Stomach smooth muscle (tissue), 2 donors: ENCODE measurements around the gene TAB2.

Source experiments
- H3K27ac ChIP-seq: one replicate; pipeline ENCODE4 v1.7.0; 2013; ENCODE audit warnings: mild to moderate bottlenecking, low read length, inconsistent platforms
- H3K27me3 ChIP-seq, 2 donors: one replicate each; pipeline ENCODE4 v1.7.0; 2013; ENCODE audit warnings: low read length in 2 of 2; ENCODE audit not compliant: insufficient read depth in 2 of 2, control insufficient read depth in 1 of 2
- H3K36me3 ChIP-seq, 2 donors: one replicate each; pipeline ENCODE4 v1.7.0; 2013; ENCODE audit warnings: low read length in 2 of 2; ENCODE audit not compliant: control insufficient read depth in 2 of 2, insufficient read depth in 2 of 2
- H3K4me1 ChIP-seq: one replicate; pipeline ENCODE4 v1.7.0; 2013; ENCODE audit warnings: low read length; ENCODE audit not compliant: control insufficient read depth, insufficient read depth
- H3K4me3 ChIP-seq, 2 donors: one replicate each; pipeline ENCODE4 v1.7.0; 2013; ENCODE audit warnings: low read length in 2 of 2
- H3K9ac ChIP-seq, 2 donors: one replicate each; pipeline ENCODE4 v1.7.0; 2013; ENCODE audit warnings: low read length in 2 of 2, mild to moderate bottlenecking in 1 of 2
- H3K9me3 ChIP-seq, 2 donors: one replicate each; pipeline ENCODE4 v1.7.0; 2013; ENCODE audit warnings: low read length in 2 of 2; ENCODE audit not compliant: control insufficient read depth in 2 of 2
- donor health status: healthy.
- donor health status: Pancreatic carcinoma.

The TAB2 gene

GRCh38 chr6:149429427-149430360, 112.2 kb downstream of the TAB2 start:
- no peaks in the 10 kb centered on the region for H3K27me3 ChIP-seq
- H3K27ac ChIP-seq = no peak overlapping the region
- no peak overlapping the region for H3K9ac ChIP-seq
- H3K9me3 ChIP-seq = no peaks in the 10 kb centered on the region
- H3K4me3 ChIP-seq = no peak overlapping the region
- no peaks in the 10 kb centered on the region for H3K36me3 ChIP-seq
- H3K4me1 ChIP-seq = peaks cover 2% of the 10 kb centered on the region

- Histone ChIP-seq H3K4me1 (peaks cover 2% of the 10 kb centered on the region), H3K27ac (no peak overlapping the region), H3K27me3 (no peaks in the 10 kb centered on the region), H3K9me3 (no peaks in the 10 kb centered on the region), H3K9ac (peak overlapping the region in 1 of 2 donors; percentile 34), H3K36me3 (no peaks in the 10 kb centered on the region), H3K4me3 (peak overlapping the region; percentile 37 to 62)
These were observed 114.6 kb downstream of the TAB2 start for GRCh38 chr6:149431905-149432775.

- no peaks in the 10 kb centered on the region for H3K9me3 ChIP-seq
- H3K4me1 ChIP-seq = peaks cover 2% of the 10 kb centered on the region
- no peak overlapping the region for H3K9ac ChIP-seq
- H3K4me3 ChIP-seq = no peak overlapping the region
- no peaks in the 10 kb centered on the region for H3K36me3 ChIP-seq
- no peaks in the 10 kb centered on the region for H3K27me3 ChIP-seq
- no peak overlapping the region for H3K27ac ChIP-seq
These were observed 115.9 kb downstream of the TAB2 start for GRCh38 chr6:149433405-149433804.

- Histone ChIP-seq H3K9ac (no peak overlapping the region), H3K4me1 (peaks cover 2% of the 10 kb centered on the region), H3K36me3 (no peaks in the 10 kb centered on the region), H3K9me3 (no peaks in the 10 kb centered on the region), H3K4me3 (no peak overlapping the region), H3K27ac (no peak overlapping the region), H3K27me3 (no peaks in the 10 kb centered on the region)
These were observed 116.4 kb downstream of the TAB2 start for GRCh38 chr6:149433881-149434280.

- H3K4me1 ChIP-seq = peaks cover 2% of the 10 kb centered on the region
- no peaks in the 10 kb centered on the region for H3K9me3 ChIP-seq
- H3K27ac ChIP-seq = no peak overlapping the region
- no peaks in the 10 kb centered on the region for H3K36me3 ChIP-seq
- H3K4me3 ChIP-seq = no peak overlapping the region
- no peak overlapping the region for H3K9ac ChIP-seq
- H3K27me3 ChIP-seq = no peaks in the 10 kb centered on the region
These were observed 118.5 kb downstream of the TAB2 start for GRCh38 chr6:149435919-149436586.

- no peak overlapping the region for H3K4me3 ChIP-seq
- no peak overlapping the region for H3K27ac ChIP-seq
- H3K9ac ChIP-seq = no peak overlapping the region
- peaks cover 2% of the 10 kb centered on the region for H3K4me1 ChIP-seq
- H3K9me3 ChIP-seq = no peaks in the 10 kb centered on the region
- H3K27me3 ChIP-seq = no peaks in the 10 kb centered on the region
- H3K36me3 ChIP-seq = no peaks in the 10 kb centered on the region
These were observed 119.1 kb downstream of the TAB2 start for GRCh38 chr6:149436647-149437046.

GRCh38 chr6:149437212-149437611, 119.7 kb downstream of the TAB2 start:
- Histone ChIP-seq H3K27me3 (no peaks in the 10 kb centered on the region), H3K9ac (no peak overlapping the region), H3K4me3 (no peak overlapping the region), H3K27ac (no peak overlapping the region), H3K36me3 (no peaks in the 10 kb centered on the region), H3K9me3 (no peaks in the 10 kb centered on the region), H3K4me1 (peaks cover 2% of the 10 kb centered on the region)

- no peaks in the 10 kb centered on the region for H3K27me3 ChIP-seq
- no peak overlapping the region for H3K27ac ChIP-seq
- no peaks in the 10 kb centered on the region for H3K9me3 ChIP-seq
- no peak overlapping the region for H3K4me3 ChIP-seq
- no peak overlapping the region for H3K9ac ChIP-seq
- H3K36me3 ChIP-seq = no peaks in the 10 kb centered on the region
- H3K4me1 ChIP-seq = peaks cover 2% of the 10 kb centered on the region
These were observed 121.3 kb downstream of the TAB2 start for GRCh38 chr6:149438855-149439254.

GRCh38 chr6:149439626-149440025, 122.1 kb downstream of the TAB2 start:
- Histone ChIP-seq H3K9me3 (no peaks in the 10 kb centered on the region), H3K4me1 (no peaks in the 10 kb centered on the region), H3K36me3 (no peaks in the 10 kb centered on the region), H3K4me3 (no peak overlapping the region), H3K9ac (no peak overlapping the region), H3K27me3 (no peaks in the 10 kb centered on the region), H3K27ac (no peak overlapping the region)
